Fibroblast of lung (primary cell): ENCODE data around the gene TMEM94.

Experiments used
- EZH2 ChIP-seq: IDR thresholded peaks from 2 replicates; pipeline ENCODE4 v1.5.1; 2012; ENCODE audit warnings: low read length, control low read depth, mild to moderate bottlenecking; ENCODE audit errors: missing control alignments
- TF ChIP-seq, protein P1 (sequence below), 2 donors: IDR thresholded peaks in 1 of 2; conservative IDR thresholded peaks in 1 of 2; 1 replicate in 1 of 2; 2 replicates in 1 of 2; pipeline ENCODE4 v1.5.1; 2011 to 2012; ENCODE audit warnings: low read length in 2 of 2, control low read depth in 1 of 2, inconsistent platforms in 1 of 2, low read depth in 1 of 2, mild to moderate bottlenecking in 1 of 2

DNA sequence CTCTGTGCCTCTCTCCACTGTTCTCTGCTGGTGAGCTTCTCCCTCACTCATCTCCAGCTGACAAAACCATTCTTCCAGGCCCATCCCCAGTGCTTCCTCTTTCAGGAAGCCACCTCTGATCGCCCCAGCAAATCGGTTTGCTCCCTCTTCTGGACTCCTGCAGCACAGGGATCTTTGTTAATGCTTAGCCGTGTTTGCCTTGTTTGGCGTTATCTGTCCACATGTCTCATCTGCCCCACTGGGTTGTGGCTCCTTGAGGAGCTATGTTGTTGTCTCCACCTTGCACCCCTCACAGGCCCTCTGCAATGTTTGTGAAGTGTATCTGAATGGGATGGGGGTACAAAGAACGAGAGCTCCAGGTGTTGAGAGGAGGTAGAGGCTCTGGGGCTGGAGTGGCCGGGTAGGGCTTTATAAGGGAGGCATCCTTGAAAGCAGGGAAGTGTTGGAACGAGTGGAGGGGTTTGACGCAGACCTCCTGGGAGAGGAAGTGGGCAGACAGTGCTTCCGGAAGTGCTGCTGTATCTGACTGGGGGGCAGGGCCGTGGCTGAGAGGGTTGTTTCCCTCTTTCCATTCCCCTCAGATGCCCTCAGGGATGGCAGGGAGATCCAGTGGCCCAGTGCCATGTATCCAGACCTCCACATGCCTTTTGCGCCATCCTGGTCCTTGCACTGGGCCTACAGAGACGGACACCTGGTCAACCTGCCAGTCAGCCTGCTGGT is 31.1 kb downstream of the TMEM94 start:
- TF ChIP-seq EZH2, result no peak
- TF ChIP-seq, protein P1, sequence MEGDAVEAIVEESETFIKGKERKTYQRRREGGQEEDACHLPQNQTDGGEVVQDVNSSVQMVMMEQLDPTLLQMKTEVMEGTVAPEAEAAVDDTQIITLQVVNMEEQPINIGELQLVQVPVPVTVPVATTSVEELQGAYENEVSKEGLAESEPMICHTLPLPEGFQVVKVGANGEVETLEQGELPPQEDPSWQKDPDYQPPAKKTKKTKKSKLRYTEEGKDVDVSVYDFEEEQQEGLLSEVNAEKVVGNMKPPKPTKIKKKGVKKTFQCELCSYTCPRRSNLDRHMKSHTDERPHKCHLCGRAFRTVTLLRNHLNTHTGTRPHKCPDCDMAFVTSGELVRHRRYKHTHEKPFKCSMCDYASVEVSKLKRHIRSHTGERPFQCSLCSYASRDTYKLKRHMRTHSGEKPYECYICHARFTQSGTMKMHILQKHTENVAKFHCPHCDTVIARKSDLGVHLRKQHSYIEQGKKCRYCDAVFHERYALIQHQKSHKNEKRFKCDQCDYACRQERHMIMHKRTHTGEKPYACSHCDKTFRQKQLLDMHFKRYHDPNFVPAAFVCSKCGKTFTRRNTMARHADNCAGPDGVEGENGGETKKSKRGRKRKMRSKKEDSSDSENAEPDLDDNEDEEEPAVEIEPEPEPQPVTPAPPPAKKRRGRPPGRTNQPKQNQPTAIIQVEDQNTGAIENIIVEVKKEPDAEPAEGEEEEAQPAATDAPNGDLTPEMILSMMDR (conservative IDR thresholded peaks at IDR 0.05 in 1 of 2, IDR thresholded peaks at IDR 0.05 in 1 of 2; ENCODE audit: low read depth in 1 of 2, low read length in 2 of 2), result no peak
